ENCODE data around the gene MAD2L1. TPM values are rescaled to one million over a fixed set of nuclear protein-coding genes. Genes with fewer than 3 reads are reported as not detected.
A peak's percentile ranks its signal among the peaks of the same experiment; 100 is the strongest.

Gene MAD2L1
- total RNA-seq, 1 experiment from 2014 or later, result 86.4 TPM

DNA sequence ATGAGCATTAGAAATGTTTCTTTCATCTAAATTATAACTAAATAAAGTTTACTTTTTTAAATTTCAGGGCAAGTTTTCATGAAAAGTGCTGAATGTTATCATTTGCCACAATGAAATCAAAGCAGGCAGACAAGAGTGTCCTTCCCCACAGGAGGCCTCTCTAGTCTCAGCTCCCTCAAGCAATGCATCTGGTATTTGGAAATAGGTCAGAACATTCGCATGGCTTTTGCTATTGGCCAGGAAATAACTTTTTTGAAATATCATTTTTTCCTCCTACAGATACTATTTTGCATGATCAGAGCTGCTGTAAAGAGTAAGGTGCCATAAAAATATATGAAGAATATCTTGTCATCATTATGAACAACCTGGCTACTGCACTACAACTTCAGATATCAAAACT, 41.1 kb downstream of the MAD2L1 start:
- Histone ChIP-seq H3K27me3 (no peaks in the 10 kb centered on the region), H3K9me3 (no peaks in the 10 kb centered on the region), H3K36me3 (no peaks in the 10 kb centered on the region), H3K4me3 (no peak overlapping the region)
- no peak for DNase-seq

- DNase-seq, result no peak
- Histone ChIP-seq H3K9me3 (no peaks in the 10 kb centered on the region), H3K27me3 (no peaks in the 10 kb centered on the region), H3K36me3 (no peaks in the 10 kb centered on the region), H3K4me3 (no peak overlapping the region)
Observed at GRCh38 chr4:120018786-120019185, 47.9 kb downstream of the MAD2L1 start.

DNA sequence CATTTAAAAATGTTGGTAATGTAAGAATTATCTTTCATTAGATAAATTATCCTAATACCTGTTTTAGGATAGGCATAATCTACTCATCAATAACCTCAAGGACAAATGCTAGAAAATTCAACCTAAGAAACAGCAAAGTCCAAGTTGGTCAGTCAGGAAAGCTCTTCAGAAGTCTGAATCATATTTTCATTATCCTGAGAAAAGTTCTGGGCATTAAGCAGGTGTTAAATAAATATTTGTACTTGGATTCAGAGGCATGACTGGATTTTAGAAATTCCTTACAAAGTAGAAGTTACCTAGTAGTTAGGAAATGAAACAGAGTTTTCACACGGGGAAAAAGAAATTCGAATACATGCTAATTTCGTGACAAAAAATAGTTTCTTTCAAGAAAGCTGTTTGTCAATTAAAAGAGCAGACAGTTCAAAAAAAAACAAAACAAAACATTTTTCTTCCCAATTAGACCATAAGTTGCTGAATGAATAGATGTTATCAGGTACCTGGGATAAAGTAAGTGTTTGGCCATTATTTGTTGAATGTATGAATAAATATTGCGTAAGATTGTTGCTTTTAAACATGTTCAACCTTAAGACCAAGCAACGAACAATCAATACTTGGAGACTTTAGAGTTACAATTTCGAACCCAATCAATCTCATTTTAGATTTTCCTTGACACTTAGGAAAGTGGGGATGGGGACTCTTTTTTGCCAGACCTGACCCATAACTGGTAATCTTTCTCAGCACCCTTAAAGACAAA, 48.5 kb downstream of the MAD2L1 start:
- H3K4me3 ChIP-seq, result no peak overlapping the region
- no peak for DNase-seq

GRCh38 chr4:120011725-120012124, 54.9 kb downstream of the MAD2L1 start:
- H3K27me3 ChIP-seq, result no peaks in the 10 kb centered on the region
- H3K36me3 ChIP-seq, result no peaks in the 10 kb centered on the region
- no peaks in the 10 kb centered on the region for H3K9me3 ChIP-seq
- no peak for DNase-seq
- H3K4me3 ChIP-seq, result no peak overlapping the region

More for the DNA sequence above, 48.5 kb downstream of the MAD2L1 start:
- Histone ChIP-seq H3K27me3 (no peaks in the 10 kb centered on the region), H3K9me3 (no peaks in the 10 kb centered on the region), H3K36me3 (no peaks in the 10 kb centered on the region)

- no peak for DNase-seq
- no peak overlapping the region for H3K4me3 ChIP-seq
- no peaks in the 10 kb centered on the region for H3K9me3 ChIP-seq
- no peaks in the 10 kb centered on the region for H3K27me3 ChIP-seq
- no peaks in the 10 kb centered on the region for H3K36me3 ChIP-seq
Observed at GRCh38 chr4:120010646-120011045, 56.0 kb downstream of the MAD2L1 start.

- DNase-seq, result peak; percentile 77
- Histone ChIP-seq H3K27me3 (no peaks in the 10 kb centered on the region), H3K36me3 (no peaks in the 10 kb centered on the region)
Observed at GRCh38 chr4:120009731-120010130, 56.9 kb downstream of the MAD2L1 start.

DNA sequence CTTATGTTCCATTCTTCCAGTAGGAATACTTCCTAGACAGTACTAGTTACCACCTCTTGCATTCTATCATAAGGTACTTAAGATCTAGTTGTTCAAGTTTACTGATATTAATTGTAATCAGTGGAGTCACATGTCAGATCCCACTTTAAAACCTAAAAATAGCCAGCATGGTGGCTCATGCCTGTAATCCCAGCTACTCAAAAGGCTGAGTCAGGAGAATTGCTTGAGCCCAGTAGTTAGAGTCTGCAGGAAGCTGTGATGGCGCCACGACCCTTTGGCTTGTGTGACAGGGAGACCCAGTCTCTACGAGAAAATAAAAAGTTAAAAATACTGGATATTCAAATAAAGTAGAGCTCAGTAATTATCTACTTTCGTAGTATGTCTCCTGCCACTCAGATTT, 57.7 kb downstream of the MAD2L1 start:
- no peak overlapping the region for H3K4me3 ChIP-seq
- H3K27me3 ChIP-seq, result no peaks in the 10 kb centered on the region
- H3K9me3 ChIP-seq, result no peaks in the 10 kb centered on the region
- no peaks in the 10 kb centered on the region for H3K36me3 ChIP-seq
- no peak for DNase-seq

More at GRCh38 chr4:120009731-120010130, 56.9 kb downstream of the MAD2L1 start:
- Histone ChIP-seq H3K4me3 (no peak overlapping the region), H3K9me3 (no peaks in the 10 kb centered on the region)

DNA sequence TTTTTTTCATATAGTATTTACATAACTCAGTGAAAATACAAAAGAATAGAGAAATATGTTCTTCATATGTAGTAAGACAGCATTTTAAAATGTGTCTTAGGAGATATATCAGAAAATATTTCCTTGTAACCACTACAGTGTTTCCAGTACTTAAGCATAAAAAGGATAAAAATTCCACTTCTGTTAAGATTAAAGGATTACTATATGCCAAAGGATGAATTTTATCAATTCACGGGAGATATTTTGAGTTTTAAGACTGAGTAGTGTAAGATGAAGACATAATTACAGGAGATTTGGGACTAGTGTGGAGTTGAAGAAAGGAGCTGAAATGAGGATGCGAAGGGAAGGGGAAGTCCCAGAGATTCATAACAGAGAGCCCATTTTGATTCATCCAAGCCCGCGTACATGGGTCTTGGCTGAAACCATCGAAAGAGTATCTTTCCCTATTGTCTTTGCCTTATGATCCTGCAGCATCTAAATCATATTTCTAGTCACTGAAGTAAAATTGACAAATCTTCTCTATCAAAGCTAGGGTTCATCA, 58.7 kb downstream of the MAD2L1 start:
- H3K27me3 ChIP-seq, result no peaks in the 10 kb centered on the region
- no peaks in the 10 kb centered on the region for H3K9me3 ChIP-seq
- no peak overlapping the region for H3K4me3 ChIP-seq
- DNase-seq, result no peak
- H3K36me3 ChIP-seq, result no peaks in the 10 kb centered on the region

- Histone ChIP-seq H3K4me3 (no peak overlapping the region), H3K27me3 (no peaks in the 10 kb centered on the region), H3K9me3 (no peaks in the 10 kb centered on the region), H3K36me3 (no peaks in the 10 kb centered on the region)
- peak; percentile 61 for DNase-seq
Observed at GRCh38 chr4:120007191-120007871, 59.3 kb downstream of the MAD2L1 start.
